Measurements from ENCODE around the gene AGPAT4. TPM values are rescaled to one million over a fixed set of nuclear protein-coding genes. Genes with fewer than 3 reads are reported as not detected.
A peak's percentile ranks its signal among the peaks of the same experiment; 100 is the strongest.

AGPAT4 gene
- total RNA-seq, 2 donors from 2014 or later: 61.0 to 61.1 TPM

- DNase-seq: no peak
- Histone ChIP-seq H3K27me3 (ENCODE audit: control insufficient read depth, insufficient read depth, low read length, poor library complexity, severe bottlenecking) (no peaks in the 10 kb centered on the region), H3K4me1 (ENCODE audit: control insufficient read depth, insufficient read depth, low read length) (peaks cover 4% of the 10 kb centered on the region), H3K27ac (ENCODE audit: low read depth, low read length) (peak overlapping the region; percentile 96), H3K4me3 (ENCODE audit: low read length) (peak overlapping the region; percentile 86), H3K9me3 (ENCODE audit: control insufficient read depth, low read length) (no peaks in the 10 kb centered on the region), H3K36me3 (ENCODE audit: control insufficient read depth, insufficient read depth, low read length) (peaks cover 8% of the 10 kb centered on the region), H3K9ac (ENCODE audit: extremely low read depth, low read length, poor library complexity, severe bottlenecking) (peak overlapping the region; percentile 90)
- no peak for TF ChIP-seq CTCF (conservative IDR thresholded peaks at IDR 0.05)
- WGBS, 2 experiments (ENCODE audit: insufficient coverage in 1 of 2, insufficient read length in 1 of 2): 40% methylated on average over 4 to 7 of the region's 8 CpGs
- Mint-ChIP-seq H3K27ac (peak overlapping the region; percentile 98), H3K9me3 (no peaks in the 10 kb centered on the region), H3K4me3 (peak overlapping the region; percentile 75), H3K27me3 (ENCODE audit: insufficient read depth) (peaks cover 3% of the 10 kb centered on the region), H3K4me1 (peaks cover 24% of the 10 kb centered on the region), H3K36me3 (ENCODE audit: low read depth) (peaks cover 15% of the 10 kb centered on the region)
Observed at GRCh38 chr6:161274488-161274858, 612 bp upstream of the AGPAT4 start.

GRCh38 chr6:161273274-161273751 lies 548 bp downstream of the AGPAT4 start:
- TF ChIP-seq CTCF (conservative IDR thresholded peaks at IDR 0.05): no peak
- Histone ChIP-seq H3K27me3 (ENCODE audit: control insufficient read depth, insufficient read depth, low read length, poor library complexity, severe bottlenecking) (no peaks in the 10 kb centered on the region), H3K4me3 (ENCODE audit: low read length) (peak overlapping the region; percentile 85), H3K9ac (ENCODE audit: extremely low read depth, low read length, poor library complexity, severe bottlenecking) (peak overlapping the region; percentile 90), H3K27ac (ENCODE audit: low read depth, low read length) (peak overlapping the region; percentile 96), H3K36me3 (ENCODE audit: control insufficient read depth, insufficient read depth, low read length) (peaks cover 19% of the 10 kb centered on the region), H3K4me1 (ENCODE audit: control insufficient read depth, insufficient read depth, low read length) (peaks cover 4% of the 10 kb centered on the region), H3K9me3 (ENCODE audit: control insufficient read depth, low read length) (no peaks in the 10 kb centered on the region)
- Mint-ChIP-seq H3K4me1 (peaks cover 33% of the 10 kb centered on the region), H3K27me3 (ENCODE audit: insufficient read depth) (peaks cover 3% of the 10 kb centered on the region), H3K27ac (peak overlapping the region; percentile 85), H3K4me3 (peak overlapping the region; percentile 75), H3K9me3 (no peaks in the 10 kb centered on the region), H3K36me3 (ENCODE audit: low read depth) (peaks cover 24% of the 10 kb centered on the region)
- 2% methylated on average over 9 of the region's 11 CpGs; no CpG with 5 or more reads in 1 of the 2 experiments for WGBS, 2 experiments (ENCODE audit: insufficient coverage in 1 of 2, insufficient read length in 1 of 2)
- peak; percentile 82 for DNase-seq

GRCh38 chr6:161272635-161273273 lies 1.1 kb downstream of the AGPAT4 start:
- Histone ChIP-seq H3K4me1 (ENCODE audit: control insufficient read depth, insufficient read depth, low read length) (peaks cover 4% of the 10 kb centered on the region), H3K36me3 (ENCODE audit: control insufficient read depth, insufficient read depth, low read length) (peaks cover 24% of the 10 kb centered on the region), H3K27me3 (ENCODE audit: control insufficient read depth, insufficient read depth, low read length, poor library complexity, severe bottlenecking) (no peaks in the 10 kb centered on the region), H3K27ac (ENCODE audit: low read depth, low read length) (peak overlapping the region; percentile 96), H3K4me3 (ENCODE audit: low read length) (peak overlapping the region; percentile 85), H3K9ac (ENCODE audit: extremely low read depth, low read length, poor library complexity, severe bottlenecking) (peak overlapping the region; percentile 90), H3K9me3 (ENCODE audit: control insufficient read depth, low read length) (no peaks in the 10 kb centered on the region)
- peaks cover 28% of the 10 kb centered on the region for H3K36me3 Mint-ChIP-seq (ENCODE audit: low read depth)
- 2 to 4% methylated on average over 6 to 10 of the region's 11 CpGs for WGBS, 2 experiments (ENCODE audit: insufficient coverage in 1 of 2, insufficient read length in 1 of 2)
- DNase-seq: no peak
- peak overlapping the region; percentile 75 for H3K4me3 Mint-ChIP-seq
- peaks cover 3% of the 10 kb centered on the region for H3K27me3 Mint-ChIP-seq (ENCODE audit: insufficient read depth)
- peak overlapping the region; percentile 85 for H3K27ac Mint-ChIP-seq
- H3K9me3 Mint-ChIP-seq: no peaks in the 10 kb centered on the region
- no peak for TF ChIP-seq CTCF (conservative IDR thresholded peaks at IDR 0.05)
- peaks cover 33% of the 10 kb centered on the region for H3K4me1 Mint-ChIP-seq
